GM21526 (cell line): ENCODE results near the gene C1QB.
"Not testable (repeated sequence)": the region's sequence is repeated elsewhere in the genome, so short reads cannot be mapped to it uniquely, and the experiment has no call there.

ENCODE experiments used
- ATAC-seq: cut with Tn5 transposase; IDR thresholded peaks from one replicate; pipeline ENCODE4 v1.9.1; 2021; ENCODE audit warnings: moderate library complexity; ENCODE audit not compliant: unreplicated experiment, low FRiP score

The C1QB gene

DNA sequence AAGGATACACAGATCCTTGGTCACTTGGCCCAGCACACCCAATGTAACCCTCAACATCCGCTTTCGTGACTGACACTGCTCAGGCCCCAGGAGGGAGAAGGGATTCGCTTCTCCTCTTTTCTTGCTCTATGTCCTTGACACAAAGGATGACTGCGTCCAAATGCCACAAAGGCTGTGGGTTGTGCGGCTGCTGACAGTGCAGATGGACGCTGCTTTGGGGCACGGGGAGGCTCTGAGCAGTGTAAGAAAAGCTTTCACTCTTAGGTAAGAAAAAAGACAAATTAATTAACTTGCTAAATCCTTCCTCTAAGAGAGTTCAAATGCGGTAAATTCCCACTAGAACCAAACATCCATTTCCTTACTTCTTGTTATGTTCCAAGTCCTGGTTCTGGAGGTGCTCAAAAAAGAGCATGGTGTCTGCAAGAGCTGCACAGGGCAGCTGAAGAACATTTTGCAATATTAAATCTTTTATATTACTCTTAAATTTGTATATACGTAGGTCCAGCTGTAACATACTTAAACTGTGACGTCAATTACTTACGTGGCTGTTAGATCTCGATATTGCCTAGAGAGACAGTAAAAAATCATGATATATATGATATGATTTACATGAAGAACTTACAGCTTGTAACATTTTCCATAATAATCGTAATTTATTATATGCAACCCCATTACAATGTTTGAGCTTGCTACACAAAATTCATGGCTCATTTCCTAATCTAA lies 38.2 kb downstream of the C1QB start:
- no peak for ATAC-seq

DNA sequence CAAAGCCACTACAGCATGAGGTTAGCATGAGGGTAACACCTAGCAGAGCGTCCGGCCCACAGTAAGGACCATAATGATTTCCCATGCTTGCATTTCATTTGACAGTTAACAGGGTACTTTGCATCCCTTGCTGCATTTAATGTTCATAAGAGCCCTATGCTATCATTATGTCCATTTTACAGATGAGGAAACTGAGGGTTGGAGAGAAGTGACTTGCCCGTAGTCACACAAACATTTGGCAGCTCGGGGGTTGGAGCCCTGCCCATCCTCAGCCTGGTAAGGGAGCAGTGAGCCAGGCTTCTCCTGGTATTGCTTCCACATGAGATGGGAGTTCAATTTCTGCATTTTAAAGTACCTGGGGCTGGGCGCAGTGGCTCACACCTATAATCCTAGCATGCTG lies 41.1 kb downstream of the C1QB start:
- no peak for ATAC-seq

DNA sequence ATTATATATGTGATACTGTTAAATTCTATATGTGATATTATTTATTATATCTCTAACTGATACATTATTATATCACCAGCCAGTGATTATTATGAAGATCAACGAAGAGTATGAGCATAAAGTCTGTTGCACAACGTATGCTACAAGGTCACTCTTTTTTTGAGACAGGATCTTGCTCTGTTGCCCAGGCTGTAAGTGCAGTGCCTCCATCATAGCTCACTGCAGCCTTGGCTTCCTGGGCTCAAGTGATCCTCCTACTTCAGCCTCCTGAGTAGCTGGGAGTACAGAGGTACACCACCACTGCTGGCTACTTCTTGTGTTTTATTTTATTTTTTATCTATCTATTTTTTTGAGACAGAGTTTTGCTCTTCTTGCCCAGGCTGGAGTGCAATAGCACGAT lies 43.6 kb downstream of the C1QB start:
- ATAC-seq = no peak

DNA sequence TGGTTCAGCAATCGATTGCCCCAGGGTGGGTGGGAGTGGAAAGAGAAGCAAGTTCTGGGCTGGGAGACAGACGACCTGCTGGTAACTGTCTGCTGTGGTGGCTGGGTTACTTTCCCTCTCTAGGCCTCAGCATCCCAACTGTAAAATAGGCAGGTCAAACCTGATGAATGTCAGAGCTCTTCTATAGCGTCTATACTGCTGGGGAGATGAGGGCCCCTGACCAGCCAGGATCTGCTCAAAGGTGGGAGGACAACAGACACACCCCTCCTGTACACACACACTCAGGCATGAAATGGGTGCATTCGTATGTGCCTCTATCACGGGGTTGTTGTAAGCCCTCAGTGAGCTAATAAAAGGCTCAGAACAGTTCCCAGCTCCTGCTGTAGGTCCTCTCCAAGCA lies 44.9 kb downstream of the C1QB start:
- no peak for ATAC-seq

DNA sequence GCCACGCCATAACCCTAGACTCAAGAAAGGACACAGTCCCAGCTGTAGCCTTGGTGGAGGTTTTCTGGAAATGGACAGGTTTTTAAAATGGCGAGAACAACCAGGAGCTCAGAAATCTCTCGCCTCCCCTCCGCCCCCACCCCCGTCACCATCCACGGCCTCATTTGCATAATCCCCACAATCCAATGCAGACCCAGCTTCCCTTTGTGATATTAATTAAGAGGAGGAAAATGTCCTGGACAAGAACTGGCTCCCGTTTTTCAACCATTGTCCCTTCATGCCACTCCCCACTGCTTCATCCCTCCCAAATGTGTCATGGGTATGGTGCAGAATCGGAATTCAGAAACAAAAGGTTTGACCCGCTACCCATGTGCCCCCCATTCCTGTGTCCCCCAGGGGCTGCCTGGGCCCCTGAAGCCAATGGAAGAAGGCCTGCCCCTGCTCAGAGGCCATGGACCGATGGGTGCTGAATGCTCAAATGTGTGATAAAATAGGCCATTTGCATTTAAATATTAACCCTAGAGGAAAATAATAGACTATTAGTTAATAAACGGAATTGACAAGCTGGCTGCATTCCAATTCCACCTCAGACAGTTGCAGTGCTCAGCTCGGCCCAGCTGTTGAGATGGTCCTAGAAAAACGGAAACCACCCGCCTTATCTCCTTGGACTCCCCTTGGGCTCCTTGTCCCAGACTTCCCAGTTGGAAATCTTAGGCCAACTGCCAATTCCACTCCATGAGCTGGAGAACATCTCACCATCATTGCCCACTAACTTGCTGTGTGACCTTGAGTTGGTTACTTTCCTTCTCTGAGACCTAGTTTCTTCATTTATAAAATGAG lies 46.9 kb downstream of the C1QB start:
- ATAC-seq = no peak

DNA sequence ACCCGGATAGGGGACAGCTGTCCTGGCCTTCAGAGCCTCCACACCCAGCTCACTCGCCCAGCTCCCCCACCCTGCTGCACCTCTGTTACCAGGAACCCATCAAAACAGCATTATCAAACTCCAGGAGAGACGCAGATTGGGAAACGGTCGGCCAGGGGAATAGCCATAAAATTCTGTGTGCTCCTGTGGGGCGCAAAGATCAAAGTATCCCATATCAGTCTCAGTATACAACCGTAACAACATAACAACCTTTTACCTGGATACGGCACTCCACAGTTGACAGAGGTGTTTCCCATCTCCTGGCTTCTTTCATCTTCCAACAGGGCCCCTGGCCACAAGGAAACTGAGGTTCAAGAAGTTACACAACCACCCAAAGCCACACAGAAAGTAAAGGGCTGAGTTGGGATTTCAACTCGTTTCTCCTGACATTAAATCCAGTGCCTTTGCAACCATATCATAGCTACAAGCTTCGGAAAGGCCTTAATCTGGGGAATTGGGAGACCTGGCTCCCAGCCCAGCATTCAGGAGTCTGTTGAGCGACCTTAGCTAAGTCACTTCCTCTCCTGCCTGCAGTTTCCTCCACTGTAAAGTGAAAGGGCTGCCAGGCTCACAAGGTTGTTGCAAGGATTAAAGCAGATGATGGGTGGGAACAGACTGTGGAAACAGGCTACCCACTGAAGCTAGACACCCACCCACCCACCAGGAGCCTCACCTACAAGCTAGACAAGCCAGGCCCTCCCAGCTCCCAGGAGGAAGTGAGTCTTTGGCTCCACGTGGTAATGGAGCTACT lies 49.5 kb downstream of the C1QB start:
- ATAC-seq = no peak

DNA sequence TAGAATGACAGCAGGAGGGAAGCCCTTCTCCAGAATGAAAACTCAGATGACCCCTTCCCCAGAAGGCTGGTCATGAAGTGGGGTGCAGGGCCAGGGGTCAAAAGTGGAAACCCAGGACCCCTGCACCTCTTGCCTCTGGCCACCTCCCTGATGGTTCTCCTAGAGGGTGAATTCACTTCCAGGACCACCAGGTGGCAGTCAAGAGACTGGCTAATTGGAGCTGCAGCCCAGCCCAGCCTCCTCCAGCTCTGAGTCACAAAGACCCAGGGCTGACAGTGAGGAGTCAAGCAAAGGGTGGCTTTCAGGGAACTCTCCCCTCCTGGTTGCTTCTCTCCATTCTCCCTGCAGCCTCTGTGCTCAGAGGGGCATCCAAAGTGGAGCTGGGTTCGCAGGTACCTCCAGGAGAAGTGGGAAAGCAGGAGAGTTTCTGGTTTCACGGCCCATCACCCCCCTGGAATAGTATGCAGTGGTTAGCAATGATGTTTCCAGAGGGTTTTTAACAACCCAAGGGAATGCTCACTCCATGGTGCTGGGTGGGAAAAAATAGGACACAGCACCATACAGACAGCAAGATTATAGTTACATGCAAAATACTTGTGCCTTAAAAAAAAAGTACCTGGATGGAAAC lies 51.5 kb downstream of the C1QB start:
- ATAC-seq = no peak

DNA sequence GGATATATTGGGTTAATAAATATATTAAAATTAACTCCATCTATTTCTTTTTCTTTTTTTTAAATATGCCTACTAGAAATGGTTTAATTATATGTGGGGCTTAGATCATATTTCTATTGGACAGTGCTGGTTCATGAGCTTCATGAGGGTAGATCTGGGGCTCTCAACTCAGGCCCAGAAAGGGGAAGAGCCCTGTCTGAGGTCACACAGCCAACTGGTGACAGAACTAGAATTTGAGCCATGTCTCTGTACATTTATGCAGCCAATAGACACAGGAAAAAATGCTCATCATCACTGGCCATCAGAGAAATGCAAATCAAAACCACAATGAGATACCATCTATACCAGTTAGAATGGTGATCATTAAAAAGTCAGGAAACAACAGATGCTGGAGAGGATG lies 52.5 kb downstream of the C1QB start:
- no peak for ATAC-seq

DNA sequence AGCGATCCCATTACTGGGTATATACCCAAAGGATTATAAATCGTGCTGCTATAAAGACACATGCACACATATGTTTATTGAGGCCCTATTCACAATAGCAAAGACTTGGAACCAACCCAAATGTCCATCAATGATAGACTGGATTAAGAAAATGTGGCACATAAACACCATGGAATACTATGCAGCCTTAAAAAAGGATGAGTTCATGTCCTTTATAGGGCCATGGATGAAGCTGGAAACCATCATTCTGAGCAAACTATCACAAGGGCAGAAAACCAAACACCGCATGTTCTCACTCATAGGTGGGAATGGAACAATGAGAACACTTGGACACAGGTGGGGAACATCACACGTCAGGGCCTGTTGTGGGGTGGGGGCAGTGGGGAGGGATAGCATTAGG lies 53.1 kb downstream of the C1QB start:
- ATAC-seq = not testable (repeated sequence)

DNA sequence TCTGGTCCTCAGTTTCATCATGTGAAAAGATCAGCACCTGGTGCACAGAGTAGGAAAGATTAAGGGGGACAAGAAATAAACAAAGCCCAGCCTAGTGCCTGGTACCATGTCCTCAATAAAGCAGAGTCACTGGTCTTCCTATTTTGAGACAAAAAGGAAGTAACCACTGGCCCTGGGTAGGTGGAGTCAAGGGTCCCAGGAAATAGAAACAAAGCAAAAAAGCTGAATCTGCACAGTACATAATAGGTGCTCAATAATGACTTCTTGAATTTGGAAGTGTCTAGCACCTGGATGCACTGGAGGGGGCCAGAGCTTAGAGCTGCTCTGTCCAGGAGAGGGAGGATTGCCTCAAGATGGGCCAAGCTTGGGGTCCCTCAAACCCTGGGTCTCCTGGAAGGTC lies 55.7 kb downstream of the C1QB start:
- no peak for ATAC-seq

DNA sequence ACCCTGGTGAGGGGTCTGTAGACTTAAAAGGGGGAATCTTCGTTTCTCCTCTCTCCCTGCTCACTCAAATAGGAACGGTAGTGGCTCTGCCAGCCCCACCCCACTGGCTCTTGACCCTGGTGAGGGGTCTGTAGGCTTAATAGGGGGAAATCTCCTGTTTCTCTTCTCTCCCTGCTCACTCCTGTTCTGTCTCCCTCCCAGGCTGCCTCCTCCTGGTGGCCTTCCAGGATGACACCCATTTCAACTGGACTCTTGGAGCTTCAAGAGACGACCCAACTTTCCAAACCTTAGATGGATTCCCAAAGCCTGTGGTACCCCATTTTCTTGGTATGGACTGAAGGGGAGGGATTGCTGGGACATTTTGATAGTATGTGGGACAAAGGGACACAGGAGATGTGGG lies 56.2 kb downstream of the C1QB start:
- ATAC-seq = no peak

DNA sequence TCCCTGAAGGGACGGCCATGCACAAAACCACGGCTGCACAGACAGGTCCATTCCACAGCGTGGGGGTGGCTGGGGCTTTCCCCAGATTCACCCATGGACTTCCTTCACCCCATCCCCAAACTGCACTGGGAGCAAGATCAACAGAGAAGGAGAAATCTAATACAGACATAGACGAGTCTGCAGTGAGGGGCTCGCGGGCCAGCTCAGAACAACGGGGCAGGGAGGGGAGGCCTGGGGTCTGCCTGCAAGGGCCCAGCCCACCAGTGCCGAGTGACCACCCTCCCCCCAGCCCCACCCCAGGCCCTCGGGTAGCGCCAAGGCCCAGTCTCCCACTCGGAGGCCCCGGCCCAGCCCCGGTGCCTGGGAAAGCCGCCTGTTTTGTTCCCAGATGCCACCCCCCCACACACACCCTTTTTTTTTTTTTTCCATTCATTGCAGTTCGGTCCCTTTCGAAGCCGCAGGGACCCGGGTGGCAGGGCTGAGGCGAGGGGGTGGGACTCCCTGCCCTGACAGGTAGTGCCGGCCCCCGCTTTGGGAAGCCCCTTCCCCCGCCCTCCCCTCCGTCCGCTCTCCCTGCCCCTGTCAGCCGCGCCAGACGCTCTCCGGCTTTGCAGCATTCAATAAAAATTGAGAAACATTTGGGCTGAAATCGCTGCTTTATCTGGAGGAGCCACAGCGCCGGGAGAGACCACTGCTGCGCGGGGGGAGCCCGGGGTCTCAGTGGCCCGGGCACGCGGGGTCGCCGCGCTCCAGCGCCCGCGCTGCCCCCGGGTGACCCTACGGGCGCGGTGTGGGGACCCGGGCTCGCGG lies 57.1 kb downstream of the C1QB start:
- no peak for ATAC-seq

DNA sequence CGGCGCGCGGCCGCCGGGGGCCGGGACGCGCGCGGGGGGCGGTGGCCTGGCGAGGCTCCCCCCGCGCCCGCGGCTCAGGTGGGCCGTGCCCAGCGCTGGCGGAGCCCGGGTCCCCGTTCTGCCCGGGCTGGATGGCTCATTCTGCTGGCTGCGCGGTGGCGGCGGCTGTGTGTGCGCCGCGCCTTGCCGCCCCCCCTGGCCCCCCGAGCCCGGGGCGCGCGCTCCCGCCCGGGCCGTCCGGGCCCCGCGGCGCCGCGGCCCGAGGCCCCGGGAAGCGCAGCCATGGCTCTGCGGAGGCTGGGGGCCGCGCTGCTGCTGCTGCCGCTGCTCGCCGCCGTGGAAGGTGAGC lies 57.6 kb downstream of the C1QB start, which contains the start of gene EPHB2:
Gene EPHB2, plus strand, starts transcription at position 139 of the 349 bp plus-strand sequence. Its CDS starts 144 bp downstream, at position 283.
- no peak for ATAC-seq

DNA sequence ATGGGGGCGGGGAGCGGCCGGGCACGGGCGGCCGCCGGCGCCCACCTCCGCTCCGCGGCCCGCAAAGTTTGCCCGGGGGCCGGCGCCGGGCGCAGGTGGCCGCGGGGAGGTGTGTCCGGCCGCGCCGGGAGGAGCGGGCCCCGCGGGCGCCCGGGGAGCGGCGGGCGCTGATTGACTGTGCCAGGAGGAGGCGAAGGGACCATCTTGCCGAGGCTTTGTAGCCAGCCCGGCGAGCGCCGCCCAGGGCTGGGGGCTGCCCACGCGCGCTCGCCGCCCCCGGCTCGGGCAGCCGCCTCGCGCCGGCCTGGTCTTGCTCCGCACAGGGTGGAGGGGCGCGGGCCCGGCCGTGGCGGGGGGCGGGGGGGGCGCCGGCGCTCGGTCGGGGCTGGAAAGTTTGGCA lies 58.0 kb downstream of the C1QB start:
- no peak for ATAC-seq
